ENCODE data around the gene CCDC70. TPM values are rescaled to one million over a fixed set of nuclear protein-coding genes. Genes with fewer than 3 reads are reported as not detected.

CCDC70 gene
- total RNA-seq, 1 donor from 2014 or later = not detected

GRCh38 chr13:51848674-51849073 lies 13.1 kb upstream of the CCDC70 start:
- no peak for DNase-seq (ENCODE audit: missing footprints)
- intact Hi-C loops (cut with DNase I) = loop anchor here (5.0 kb wide), 1 partner anchor 279 kb away; the partner anchor contains the start of gene NEK5
- ATAC-seq = no peak

- intact Hi-C loops (cut with DNase I) = loop anchor here (5.0 kb wide), 1 partner anchor 278 kb away; the partner anchor contains the start of gene NEK5
- DNase-seq (ENCODE audit: missing footprints) (no peak), ATAC-seq (no peak)
These were observed 12.3 kb upstream of the CCDC70 start for GRCh38 chr13:51849145-51850101.

GRCh38 chr13:51856027-51856736 lies 5.6 kb upstream of the CCDC70 start:
- intact Hi-C loops (cut with DNase I) = no loop called here
- DNase-seq (ENCODE audit: missing footprints) = no peak
- ATAC-seq = no peak

- ATAC-seq (no peak), DNase-seq (ENCODE audit: missing footprints) (no peak)
- intact Hi-C loops (cut with DNase I) = no loop called here
These were observed 4.8 kb upstream of the CCDC70 start for GRCh38 chr13:51856998-51857397.

- no peak for DNase-seq (ENCODE audit: missing footprints)
- intact Hi-C loops (cut with DNase I) = no loop called here
These were observed 3.1 kb upstream of the CCDC70 start for GRCh38 chr13:51858433-51859247.

GRCh38 chr13:51862957-51863356 lies 1.2 kb downstream of the CCDC70 start:
- intact Hi-C loops (cut with DNase I) = no loop called here
- no peak for ATAC-seq
- no peak for DNase-seq (ENCODE audit: missing footprints)

More at GRCh38 chr13:51858433-51859247, 3.1 kb upstream of the CCDC70 start:
- no peak for ATAC-seq

- ATAC-seq = no peak
- DNase-seq (ENCODE audit: missing footprints) = no peak
- intact Hi-C loops (cut with DNase I) = no loop called here
These were observed 4.1 kb downstream of the CCDC70 start for GRCh38 chr13:51865838-51866237.

GRCh38 chr13:51867062-51867461 lies 5.3 kb downstream of the CCDC70 start:
- intact Hi-C loops (cut with DNase I) = no loop called here
- ATAC-seq (no peak), DNase-seq (ENCODE audit: missing footprints) (no peak)

- DNase-seq (ENCODE audit: missing footprints) = no peak
- intact Hi-C loops (cut with DNase I) = no loop called here
- ATAC-seq = no peak
These were observed 8.1 kb downstream of the CCDC70 start for GRCh38 chr13:51869916-51870315.

- no peak for ATAC-seq
- intact Hi-C loops (cut with DNase I) = no loop called here
These were observed 8.8 kb downstream of the CCDC70 start for GRCh38 chr13:51870616-51871015.

GRCh38 chr13:51873117-51873798 lies 11.5 kb downstream of the CCDC70 start:
- DNase-seq (ENCODE audit: missing footprints) = no peak
- intact Hi-C loops (cut with DNase I) = no loop called here
- ATAC-seq = no peak

More at GRCh38 chr13:51870616-51871015, 8.8 kb downstream of the CCDC70 start:
- DNase-seq (ENCODE audit: missing footprints) = no peak

- no peak for DNase-seq (ENCODE audit: missing footprints)
- intact Hi-C loops (cut with DNase I) = no loop called here
- no peak for ATAC-seq
These were observed 12.1 kb downstream of the CCDC70 start for GRCh38 chr13:51873837-51874236.

GRCh38 chr13:51874651-51875050 lies 12.9 kb downstream of the CCDC70 start:
- no peak for DNase-seq (ENCODE audit: missing footprints)
- intact Hi-C loops (cut with DNase I) = no loop called here
- no peak for ATAC-seq

GRCh38 chr13:51879133-51879532 lies 17.4 kb downstream of the CCDC70 start:
- no peak for DNase-seq (ENCODE audit: missing footprints)
- intact Hi-C loops (cut with DNase I) = no loop called here
- ATAC-seq = no peak

GRCh38 chr13:51881296-51881695 lies 19.5 kb downstream of the CCDC70 start:
- intact Hi-C loops (cut with DNase I) = no loop called here
- DNase-seq (ENCODE audit: missing footprints) (no peak), ATAC-seq (no peak)

GRCh38 chr13:51882570-51883225 lies 20.9 kb downstream of the CCDC70 start:
- ATAC-seq = no peak
- intact Hi-C loops (cut with DNase I) = no loop called here
- DNase-seq (ENCODE audit: missing footprints) = no peak

GRCh38 chr13:51883226-51883600 lies 21.4 kb downstream of the CCDC70 start:
- DNase-seq (ENCODE audit: missing footprints) (no peak), ATAC-seq (no peak)
- intact Hi-C loops (cut with DNase I) = no loop called here

GRCh38 chr13:51885651-51886050 lies 23.9 kb downstream of the CCDC70 start:
- intact Hi-C loops (cut with DNase I) = no loop called here
- DNase-seq (ENCODE audit: missing footprints) (no peak), ATAC-seq (no peak)

Data from Right ventricle myocardium inferior (tissue), 1 donor.